ENCODE measurements around the gene HSD11B1L. TPM values are rescaled to one million over a fixed set of nuclear protein-coding genes. Genes with fewer than 3 reads are reported as not detected.

HSD11B1L gene
- total RNA-seq, 1 donor from 2014 or later, result 8.4 TPM

GRCh38 chr19:5683177-5683886, 2.5 kb downstream of the HSD11B1L start:
- Mint-ChIP-seq H3K9me3 (ENCODE audit: unreplicated experiment) (peaks cover 2% of the 10 kb centered on the region), H3K4me3 (ENCODE audit: unreplicated experiment) (peak overlapping the region; percentile 8), H3K36me3 (ENCODE audit: low read depth, unreplicated experiment) (peaks cover 3% of the 10 kb centered on the region), H3K27me3 (ENCODE audit: low read depth, unreplicated experiment) (no peaks in the 10 kb centered on the region), H3K27ac (ENCODE audit: unreplicated experiment) (no peak overlapping the region), H3K4me1 (ENCODE audit: low read depth, unreplicated experiment) (peaks cover 4% of the 10 kb centered on the region)
- Histone ChIP-seq H3K4me3 (ENCODE audit: insufficient read depth, low read depth, low read length) (no peak overlapping the region), H3K79me2 (ENCODE audit: insufficient read depth, low read length) (peaks cover 12% of the 10 kb centered on the region), H3K9ac (ENCODE audit: low read length) (no peak overlapping the region), H3K27ac (ENCODE audit: low read depth, low read length) (no peak overlapping the region), H3K4me1 (ENCODE audit: insufficient read depth, low read length) (no peaks in the 10 kb centered on the region), H2AFZ (ENCODE audit: low read depth, low read length) (no peak overlapping the region), H3K27me3 (ENCODE audit: insufficient read depth, low read length) (no peaks in the 10 kb centered on the region), H4K20me1 (ENCODE audit: insufficient read depth, low read length) (peaks cover 6% of the 10 kb centered on the region), H3K36me3 (ENCODE audit: insufficient read depth, low read length) (no peaks in the 10 kb centered on the region), H3K4me2 (ENCODE audit: low read length) (no peak overlapping the region), H3K9me3 (ENCODE audit: insufficient read depth, low read depth, low read length) (no peaks in the 10 kb centered on the region)
- TF ChIP-seq EZH2 (IDR thresholded peaks at IDR 0.05; ENCODE audit: insufficient read depth, low read length) (no peak), CTCF (IDR thresholded peaks at IDR 0.05; ENCODE audit: insufficient read depth, low read depth, low read length) (no peak)
- DNase-seq (ENCODE audit: low read depth) (no peak), FAIRE-seq (no peak)

- H3K27ac Mint-ChIP-seq (ENCODE audit: unreplicated experiment), result no peak overlapping the region
- H3K9me3 ChIP-seq (ENCODE audit: insufficient read depth, low read depth, low read length), result no peaks in the 10 kb centered on the region
- H3K4me1 Mint-ChIP-seq (ENCODE audit: low read depth, unreplicated experiment), result peaks cover 4% of the 10 kb centered on the region
- peaks cover 6% of the 10 kb centered on the region for H4K20me1 ChIP-seq (ENCODE audit: insufficient read depth, low read length)
- no peak overlapping the region for H3K4me3 ChIP-seq (ENCODE audit: insufficient read depth, low read depth, low read length)
- no peak overlapping the region for H3K27ac ChIP-seq (ENCODE audit: low read depth, low read length)
- no peaks in the 10 kb centered on the region for H3K4me1 ChIP-seq (ENCODE audit: insufficient read depth, low read length)
- no peaks in the 10 kb centered on the region for H3K27me3 ChIP-seq (ENCODE audit: insufficient read depth, low read length)
- no peak for FAIRE-seq
- peaks cover 4% of the 10 kb centered on the region for H3K79me2 ChIP-seq (ENCODE audit: insufficient read depth, low read length)
- no peak overlapping the region for H2AFZ ChIP-seq (ENCODE audit: low read depth, low read length)
- no peak overlapping the region for H3K9ac ChIP-seq (ENCODE audit: low read length)
- DNase-seq (ENCODE audit: low read depth), result no peak
- no peak overlapping the region for H3K4me3 Mint-ChIP-seq (ENCODE audit: unreplicated experiment)
- no peaks in the 10 kb centered on the region for H3K27me3 Mint-ChIP-seq (ENCODE audit: low read depth, unreplicated experiment)
- no peak overlapping the region for H3K4me2 ChIP-seq (ENCODE audit: low read length)
- peaks cover 3% of the 10 kb centered on the region for H3K36me3 Mint-ChIP-seq (ENCODE audit: low read depth, unreplicated experiment)
- H3K36me3 ChIP-seq (ENCODE audit: insufficient read depth, low read length), result no peaks in the 10 kb centered on the region
- TF ChIP-seq CTCF (IDR thresholded peaks at IDR 0.05; ENCODE audit: insufficient read depth, low read depth, low read length), result no peak
- TF ChIP-seq EZH2 (IDR thresholded peaks at IDR 0.05; ENCODE audit: insufficient read depth, low read length), result no peak
- H3K9me3 Mint-ChIP-seq (ENCODE audit: unreplicated experiment), result peaks cover 3% of the 10 kb centered on the region
Observed at GRCh38 chr19:5684694-5685430, 4.0 kb downstream of the HSD11B1L start.

- Histone ChIP-seq H3K9ac (ENCODE audit: low read length) (no peak overlapping the region), H3K27ac (ENCODE audit: low read depth, low read length) (no peak overlapping the region), H2AFZ (ENCODE audit: low read depth, low read length) (peak overlapping the region; percentile 69), H3K4me3 (ENCODE audit: insufficient read depth, low read depth, low read length) (no peak overlapping the region), H3K4me2 (ENCODE audit: low read length) (peak overlapping the region; percentile 81), H3K79me2 (ENCODE audit: insufficient read depth, low read length) (peaks cover 13% of the 10 kb centered on the region), H3K4me1 (ENCODE audit: insufficient read depth, low read length) (no peaks in the 10 kb centered on the region), H3K27me3 (ENCODE audit: insufficient read depth, low read length) (no peaks in the 10 kb centered on the region), H4K20me1 (ENCODE audit: insufficient read depth, low read length) (peaks cover 17% of the 10 kb centered on the region), H3K36me3 (ENCODE audit: insufficient read depth, low read length) (no peaks in the 10 kb centered on the region), H3K9me3 (ENCODE audit: insufficient read depth, low read depth, low read length) (no peaks in the 10 kb centered on the region)
- Mint-ChIP-seq H3K9me3 (ENCODE audit: unreplicated experiment) (peaks cover 3% of the 10 kb centered on the region), H3K4me3 (ENCODE audit: unreplicated experiment) (peak overlapping the region; percentile 73), H3K4me1 (ENCODE audit: low read depth, unreplicated experiment) (peaks cover 4% of the 10 kb centered on the region), H3K27me3 (ENCODE audit: low read depth, unreplicated experiment) (no peaks in the 10 kb centered on the region), H3K36me3 (ENCODE audit: low read depth, unreplicated experiment) (peaks cover 12% of the 10 kb centered on the region), H3K27ac (ENCODE audit: unreplicated experiment) (no peak overlapping the region)
- no peak for FAIRE-seq
- no peak for TF ChIP-seq EZH2 (IDR thresholded peaks at IDR 0.05; ENCODE audit: insufficient read depth, low read length)
- no peak for TF ChIP-seq CTCF (IDR thresholded peaks at IDR 0.05; ENCODE audit: insufficient read depth, low read depth, low read length)
- no peak for DNase-seq (ENCODE audit: low read depth)
Observed at GRCh38 chr19:5686326-5686646, 5.5 kb downstream of the HSD11B1L start.

Data from astrocyte (in vitro differentiated cells and primary cell).